Measurements from ENCODE around the gene KRT78.

- TF ChIP-seq, protein P1, sequence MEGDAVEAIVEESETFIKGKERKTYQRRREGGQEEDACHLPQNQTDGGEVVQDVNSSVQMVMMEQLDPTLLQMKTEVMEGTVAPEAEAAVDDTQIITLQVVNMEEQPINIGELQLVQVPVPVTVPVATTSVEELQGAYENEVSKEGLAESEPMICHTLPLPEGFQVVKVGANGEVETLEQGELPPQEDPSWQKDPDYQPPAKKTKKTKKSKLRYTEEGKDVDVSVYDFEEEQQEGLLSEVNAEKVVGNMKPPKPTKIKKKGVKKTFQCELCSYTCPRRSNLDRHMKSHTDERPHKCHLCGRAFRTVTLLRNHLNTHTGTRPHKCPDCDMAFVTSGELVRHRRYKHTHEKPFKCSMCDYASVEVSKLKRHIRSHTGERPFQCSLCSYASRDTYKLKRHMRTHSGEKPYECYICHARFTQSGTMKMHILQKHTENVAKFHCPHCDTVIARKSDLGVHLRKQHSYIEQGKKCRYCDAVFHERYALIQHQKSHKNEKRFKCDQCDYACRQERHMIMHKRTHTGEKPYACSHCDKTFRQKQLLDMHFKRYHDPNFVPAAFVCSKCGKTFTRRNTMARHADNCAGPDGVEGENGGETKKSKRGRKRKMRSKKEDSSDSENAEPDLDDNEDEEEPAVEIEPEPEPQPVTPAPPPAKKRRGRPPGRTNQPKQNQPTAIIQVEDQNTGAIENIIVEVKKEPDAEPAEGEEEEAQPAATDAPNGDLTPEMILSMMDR (IDR thresholded peaks at IDR 0.05; ENCODE audit: low read depth, low read length), result no peak
- TF ChIP-seq EZH2phosphoT487 (IDR thresholded peaks at IDR 0.05; ENCODE audit: low read depth), result no peak
Observed at GRCh38 chr12:52828156-52828555, 20.6 kb downstream of the KRT78 start.
